HS-5 (cell line): ENCODE data around the gene DCD.
"Not testable (repeated sequence)": the region's sequence is repeated elsewhere in the genome, so short reads cannot be mapped to it uniquely, and the experiment has no call there.

ENCODE experiments used
- DNase-seq: peaks from one replicate; pipeline ENCODE4 v3.0.0-alpha.2; 2012; ENCODE audit warnings: low read depth

Gene DCD

DNA sequence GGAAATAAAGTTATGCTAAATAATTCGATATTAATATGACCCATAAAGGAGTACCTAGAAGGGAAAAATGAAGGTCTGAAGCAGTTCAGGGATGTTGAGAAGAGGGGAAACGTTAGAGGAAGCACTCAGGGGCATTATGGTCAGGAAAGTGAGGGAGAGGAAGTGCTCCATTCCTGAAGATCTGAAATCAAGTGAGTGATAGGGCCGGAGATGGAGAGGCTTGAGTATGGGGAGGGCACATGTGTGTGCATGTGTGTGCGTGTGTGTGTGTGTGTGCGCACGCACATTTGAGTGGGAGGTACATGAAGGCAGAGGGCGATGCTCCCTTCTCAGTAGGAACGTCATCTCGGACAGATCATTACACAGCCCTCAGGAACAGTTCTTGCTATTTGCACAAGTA is 4.9 kb upstream of the DCD start:
- no peak for DNase-seq

DNA sequence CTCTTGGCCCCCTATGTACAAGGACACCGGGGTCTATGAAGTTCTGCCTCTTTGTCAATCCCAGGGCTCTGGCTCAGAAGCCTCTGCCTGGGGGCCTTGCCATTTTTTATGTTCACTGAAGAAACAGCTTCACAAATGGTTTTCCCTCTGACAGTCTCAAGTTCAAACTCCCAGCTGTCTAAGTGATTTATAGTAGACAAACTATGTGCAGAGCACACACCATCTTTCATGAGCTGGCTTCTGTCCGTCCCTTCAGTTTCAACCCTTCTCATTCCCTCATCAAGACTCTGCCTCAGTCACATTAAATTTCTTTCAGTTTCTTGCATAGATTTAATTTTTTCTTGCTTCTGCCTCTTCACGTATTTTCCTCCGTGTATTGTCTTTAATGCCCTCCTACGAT is 2.7 kb upstream of the DCD start:
- DNase-seq = no peak

DNA sequence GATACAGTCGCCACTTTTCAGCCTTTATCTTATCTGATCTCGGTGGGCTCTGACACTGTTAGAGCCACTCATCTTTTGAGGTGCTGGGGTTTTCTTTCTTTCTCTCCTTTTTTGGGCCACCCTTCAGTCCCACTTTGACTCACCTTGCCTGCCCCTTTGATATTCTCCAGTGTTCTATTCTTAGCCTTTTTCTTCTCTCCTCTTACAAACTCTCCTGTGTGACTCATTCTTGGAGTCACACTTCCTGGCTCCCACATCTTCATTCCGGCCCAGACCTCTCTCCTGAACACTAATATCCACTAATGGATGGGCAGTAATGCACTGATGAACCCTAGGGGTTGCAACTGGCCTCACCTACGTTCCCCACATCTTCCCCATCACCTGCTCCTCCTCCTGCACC is 2.2 kb upstream of the DCD start:
- DNase-seq = no peak

DNA sequence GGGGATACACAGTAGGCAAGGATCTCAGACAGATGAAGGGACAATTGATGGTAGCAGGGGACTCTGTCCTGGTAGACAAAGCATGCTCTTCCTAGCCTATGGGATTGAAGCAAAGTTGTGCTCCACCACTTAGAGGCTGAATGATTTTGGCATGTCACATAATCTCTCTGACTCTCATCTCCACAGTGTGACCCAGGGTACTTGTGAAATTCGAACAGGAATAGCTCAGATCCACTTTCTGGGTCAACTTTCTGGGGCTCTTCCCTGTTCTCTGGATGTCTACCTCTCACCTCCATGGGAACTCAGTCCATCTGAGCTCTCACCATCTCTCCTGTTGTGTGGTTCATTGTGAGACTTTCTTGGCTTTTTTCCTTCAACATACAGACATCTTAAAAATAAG is 1.7 kb upstream of the DCD start:
- no peak for DNase-seq

DNA sequence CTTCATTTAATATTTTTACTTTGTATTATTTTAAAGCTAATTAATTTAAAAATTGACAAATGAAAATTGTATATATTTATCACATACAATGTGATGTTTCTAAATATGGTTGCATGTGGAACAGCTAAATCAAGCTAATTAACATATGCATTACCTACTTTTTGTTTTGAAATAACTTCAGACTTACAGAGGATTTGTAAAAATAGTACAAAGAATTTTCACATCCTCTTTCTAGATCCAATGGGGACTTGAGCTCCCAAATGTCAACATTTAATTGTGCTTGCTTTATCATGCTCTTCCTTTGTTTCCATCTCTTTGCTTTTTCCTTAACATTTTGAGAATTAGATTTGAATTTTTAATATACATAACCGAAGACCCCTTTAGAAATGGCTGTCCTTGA is 6.6 kb downstream of the DCD start:
- DNase-seq = no peak

DNA sequence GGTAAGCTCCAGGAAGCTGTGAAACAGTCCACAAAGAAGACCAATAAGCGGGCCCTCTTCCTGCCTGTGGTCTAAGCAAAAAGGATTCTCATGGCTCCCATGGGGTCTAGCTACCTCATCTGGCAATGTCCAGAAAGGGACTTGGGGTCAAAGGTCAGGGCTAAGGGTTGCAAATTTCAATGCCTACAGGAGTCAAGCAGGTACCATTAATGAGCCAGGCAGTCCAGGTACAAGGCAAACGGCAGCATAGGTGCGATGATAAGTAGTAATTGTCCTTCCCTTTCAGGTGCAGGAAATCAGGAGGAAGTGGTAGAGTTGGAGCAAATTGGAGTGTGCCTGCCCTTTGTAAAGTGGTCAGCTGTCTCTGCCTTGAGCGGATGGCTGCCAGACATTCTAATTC is 7.1 kb downstream of the DCD start:
- DNase-seq = no peak

DNA sequence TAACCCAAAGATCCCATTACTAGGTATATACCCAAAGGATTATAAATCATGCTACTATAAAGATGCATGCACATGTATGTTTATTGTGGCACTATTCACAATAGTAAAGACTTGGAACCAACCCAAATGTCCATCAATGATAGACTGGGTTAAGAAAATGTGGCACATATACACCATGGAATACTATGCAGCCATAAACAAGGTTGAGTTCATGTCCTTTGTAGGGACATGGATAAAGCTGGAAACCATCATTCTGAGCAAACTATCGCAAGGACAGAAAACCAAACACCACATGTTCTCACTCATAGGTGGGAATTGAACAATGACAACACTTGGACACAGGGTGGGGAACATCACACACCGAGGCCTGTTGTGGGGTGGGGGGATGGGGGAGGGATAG is 9.1 kb downstream of the DCD start:
- not testable (repeated sequence) for DNase-seq

DNA sequence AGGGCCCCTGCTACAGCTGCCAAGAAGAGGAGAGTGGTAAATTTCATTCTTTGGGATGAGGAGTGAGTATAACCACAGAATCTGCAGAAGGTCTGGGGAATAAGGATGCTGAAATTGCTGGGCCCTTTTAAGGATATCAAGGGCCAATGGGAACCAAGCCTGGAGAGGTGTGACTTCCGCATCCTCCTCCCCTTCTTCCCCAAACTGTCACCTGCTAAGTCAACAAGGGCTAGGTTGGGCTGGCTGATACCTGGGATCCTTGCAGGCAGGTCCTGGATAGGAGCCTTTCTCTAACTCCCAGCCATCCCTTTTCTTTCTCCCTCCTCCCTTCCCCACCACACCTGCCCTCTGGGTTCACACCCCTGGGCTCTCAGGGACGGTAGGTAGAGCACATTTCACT is 13.4 kb downstream of the DCD start, which contains the start of gene LACRT:
TSS of gene LACRT (minus strand) at position 101 of the 400 bp plus-strand sequence. CDS start at position 47, 54 bp downstream.
- no peak for DNase-seq

DNA sequence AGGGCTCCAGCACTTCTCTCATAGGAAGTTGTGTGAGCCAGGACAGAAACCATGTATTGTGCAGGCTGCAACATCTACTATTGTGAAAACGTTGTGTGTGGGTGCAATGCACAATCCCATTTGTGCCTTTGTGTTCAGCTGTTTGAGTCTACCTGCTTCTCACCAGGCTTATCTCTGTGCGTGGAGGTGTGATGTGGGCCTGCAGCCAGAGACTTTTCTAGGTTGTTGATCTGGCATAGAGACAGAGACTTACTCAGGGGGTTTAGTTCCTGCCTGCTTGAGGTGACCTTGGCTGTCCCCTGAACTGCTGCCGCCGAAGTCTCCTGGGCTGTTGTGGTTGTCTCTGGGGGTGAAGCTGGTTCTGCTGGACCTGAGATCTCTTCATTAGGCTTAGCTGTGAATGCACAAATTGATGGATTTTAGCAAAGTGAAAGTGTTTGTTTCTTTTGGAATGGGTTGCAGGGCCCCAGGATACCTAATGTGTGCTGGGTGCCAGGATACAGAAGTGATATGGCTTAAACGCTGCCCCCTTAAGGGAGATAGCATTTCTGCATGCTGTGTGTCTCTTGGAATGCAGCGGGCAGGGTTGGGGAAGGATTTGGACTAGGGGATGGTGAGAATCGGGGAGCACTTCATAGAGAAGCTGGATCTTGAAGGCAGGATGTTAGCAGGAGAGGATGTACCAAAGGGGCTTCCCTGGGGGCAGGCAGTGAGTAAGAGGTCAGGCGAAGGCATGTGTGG is 16.0 kb downstream of the DCD start:
- DNase-seq = no peak

DNA sequence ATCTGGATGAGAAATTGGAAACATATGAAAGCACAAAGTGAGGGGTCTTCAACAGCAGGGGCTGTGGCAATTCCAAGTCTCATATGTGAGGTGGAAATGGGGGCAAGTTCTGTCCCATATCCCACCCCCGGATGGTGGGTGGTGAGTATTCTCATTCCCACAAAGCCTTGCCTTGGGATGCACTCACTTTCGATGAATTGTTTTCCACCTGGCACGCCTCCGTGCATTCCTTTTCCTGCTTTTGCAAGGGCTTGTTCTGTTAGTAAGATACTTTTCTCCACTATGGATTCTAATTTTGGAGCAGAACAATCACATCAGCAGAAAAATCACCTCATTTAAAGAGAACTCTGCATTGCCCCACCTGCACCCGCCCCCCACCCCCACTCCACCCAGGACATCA is 16.6 kb downstream of the DCD start:
- no peak for DNase-seq

DNA sequence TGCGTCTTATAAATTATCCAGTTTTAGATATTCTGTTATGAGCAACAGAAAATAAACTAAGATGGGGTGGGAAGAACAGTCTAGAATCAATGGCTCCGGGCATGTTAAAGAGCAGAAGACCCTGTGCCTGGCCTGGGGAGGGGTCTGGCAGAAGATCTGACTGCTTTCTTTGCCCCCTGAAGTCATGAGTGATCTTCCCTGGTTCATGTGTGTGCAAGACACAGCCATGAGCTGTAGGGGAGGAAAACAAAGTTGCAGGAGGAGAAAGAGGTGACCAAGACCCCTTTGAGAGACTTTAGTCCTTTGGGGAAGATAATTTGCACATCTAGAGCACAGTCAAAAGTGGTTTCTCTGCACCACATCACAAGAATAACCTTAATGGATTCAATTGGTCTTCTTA is 18.2 kb downstream of the DCD start:
- no peak for DNase-seq

DNA sequence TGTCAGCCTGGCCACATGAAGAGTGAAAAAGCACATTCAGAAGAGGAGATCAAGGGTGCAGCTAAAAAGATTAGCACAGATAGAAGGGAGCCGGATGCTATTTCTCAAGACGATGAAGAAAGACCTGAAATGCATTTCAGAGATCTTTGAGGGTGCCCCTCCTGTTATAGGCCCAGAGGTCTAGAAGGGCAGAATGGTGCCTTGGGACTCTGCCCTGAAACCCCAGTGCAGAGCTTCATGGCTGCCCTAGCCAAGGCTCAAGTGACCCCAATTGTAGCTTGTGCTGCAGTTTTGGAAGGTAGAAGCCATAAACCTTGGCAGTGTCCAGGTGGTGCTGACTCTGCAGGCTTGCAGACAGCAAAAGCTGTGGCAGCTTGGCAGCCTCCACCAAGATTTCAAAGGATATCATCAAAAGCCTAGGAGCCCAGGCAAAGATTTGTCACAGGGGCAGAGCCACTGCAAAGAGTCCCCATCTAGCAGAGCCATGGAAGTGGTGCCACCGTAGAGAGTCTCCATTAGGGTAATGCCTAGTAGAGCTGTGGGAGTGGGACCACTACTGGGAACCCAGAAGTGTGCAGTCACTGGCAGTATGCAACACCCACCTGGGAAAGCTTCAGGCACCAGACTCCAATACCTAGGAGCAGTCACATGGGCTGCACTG is 19.8 kb downstream of the DCD start:
- DNase-seq = no peak

DNA sequence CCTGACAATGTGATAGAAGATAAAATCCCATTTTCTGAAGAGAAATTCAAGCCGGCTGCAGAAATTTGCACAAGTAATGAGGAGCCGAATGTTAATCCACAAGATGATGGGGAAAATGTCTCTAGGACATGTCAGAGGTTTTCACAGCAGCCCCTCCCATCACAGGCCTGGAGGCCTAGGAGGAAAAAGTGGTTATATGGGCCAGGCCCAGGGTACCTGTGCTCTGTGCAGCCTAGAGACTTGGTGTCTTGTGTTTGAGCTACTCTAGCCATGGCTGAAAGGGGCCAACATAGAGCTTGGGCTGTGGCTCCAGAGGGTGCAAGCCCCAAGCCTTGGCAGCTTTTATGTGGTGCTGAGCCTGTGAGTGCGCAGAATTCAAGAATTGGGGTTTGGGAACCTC is 20.9 kb downstream of the DCD start:
- no peak for DNase-seq

DNA sequence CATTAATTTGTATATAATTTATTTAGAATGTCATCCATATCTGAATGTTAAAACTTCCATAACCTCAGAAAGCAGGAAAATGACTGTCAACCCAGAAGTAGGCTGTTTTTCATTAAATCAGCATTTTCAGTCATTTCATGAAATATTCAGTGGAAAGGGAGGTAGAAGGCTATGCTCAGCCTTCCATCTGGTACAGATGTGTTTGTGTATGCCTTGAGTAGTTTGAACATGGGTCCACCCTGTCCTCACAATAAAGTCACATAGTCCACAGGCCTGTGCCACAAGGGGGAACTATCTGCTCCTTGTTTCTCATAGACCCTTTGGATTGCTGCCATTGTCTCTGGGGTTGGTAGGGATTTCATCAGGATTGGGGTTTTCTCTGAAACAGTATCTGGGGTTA is 22.6 kb downstream of the DCD start:
- DNase-seq = no peak

DNA sequence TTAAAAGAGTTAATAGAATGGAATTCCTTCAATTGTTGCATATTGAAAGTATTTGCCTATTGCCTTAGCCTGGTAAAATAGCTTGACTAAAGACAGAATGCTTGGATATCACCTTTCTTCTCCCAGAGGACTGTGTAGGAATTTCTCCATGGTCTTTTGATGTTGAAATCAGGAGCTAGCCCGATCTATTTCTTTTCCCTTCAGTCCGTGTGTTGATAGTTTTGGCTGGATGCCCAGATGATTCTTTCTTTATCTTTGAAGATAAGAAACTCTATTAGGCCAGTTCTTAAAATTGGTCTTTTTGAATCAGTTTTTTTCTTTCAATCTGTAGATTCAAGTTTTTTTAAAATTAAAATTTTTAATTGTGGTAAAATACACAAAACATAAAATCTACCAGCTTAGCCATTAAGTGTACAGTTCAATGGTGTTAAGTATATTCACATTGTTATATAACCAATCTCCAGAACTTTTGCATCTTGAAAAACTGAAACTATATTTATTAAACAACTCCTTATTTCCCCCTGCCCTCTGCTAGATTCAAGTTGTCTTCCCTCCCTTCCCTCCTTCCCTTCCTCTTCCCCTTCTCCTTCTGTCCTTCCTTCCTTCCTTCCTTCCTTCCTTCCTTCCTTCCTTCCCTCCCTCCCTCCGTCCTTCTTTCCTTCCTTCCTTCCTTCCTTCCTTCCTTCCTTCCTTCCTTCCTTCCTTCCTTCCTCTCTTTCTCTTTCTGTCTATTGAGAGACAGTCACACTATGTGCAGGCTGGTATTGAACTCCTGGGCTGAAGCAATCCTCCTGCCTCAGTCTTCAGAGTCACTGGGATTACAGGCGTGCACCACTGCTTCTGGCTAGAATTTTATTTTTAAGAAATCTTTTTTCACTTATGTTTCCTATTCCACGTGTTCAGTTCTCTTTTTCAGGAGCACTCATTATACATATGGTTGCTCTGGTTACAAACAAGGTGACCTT is 23.6 kb downstream of the DCD start:
- no peak for DNase-seq

DNA sequence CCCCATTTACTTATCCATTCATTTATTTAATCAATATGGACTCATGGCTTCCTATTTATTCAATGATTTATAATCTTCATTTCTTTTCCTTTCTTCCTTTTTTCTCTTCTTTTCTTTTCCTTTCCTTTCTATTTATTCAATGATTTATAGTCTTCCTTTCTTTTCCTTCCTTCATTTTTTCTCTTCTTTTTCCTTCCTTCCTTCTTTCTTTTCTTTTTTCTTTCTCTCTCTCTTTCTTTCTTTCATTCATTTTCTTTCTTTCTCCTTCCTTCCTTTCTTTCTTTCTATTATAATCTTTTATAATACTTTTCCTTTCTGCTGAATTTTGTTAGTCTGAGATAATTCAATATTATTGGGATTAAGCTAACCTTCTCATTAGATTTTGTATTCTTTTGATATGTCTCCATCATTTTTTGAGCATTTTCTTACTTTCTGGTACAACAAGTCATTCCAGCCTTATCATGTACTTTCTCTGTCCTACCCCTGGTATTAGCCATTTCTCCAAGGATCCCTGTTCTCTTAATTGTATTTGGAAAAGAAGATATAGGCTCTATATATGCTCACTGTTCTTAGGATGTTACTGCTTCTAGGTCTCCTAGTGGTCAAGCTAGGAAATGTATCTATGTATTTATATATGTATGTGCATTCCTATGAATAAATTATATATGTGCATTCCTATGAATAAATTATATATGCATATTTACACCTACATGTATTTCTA is 25.5 kb downstream of the DCD start:
- DNase-seq = no peak

DNA sequence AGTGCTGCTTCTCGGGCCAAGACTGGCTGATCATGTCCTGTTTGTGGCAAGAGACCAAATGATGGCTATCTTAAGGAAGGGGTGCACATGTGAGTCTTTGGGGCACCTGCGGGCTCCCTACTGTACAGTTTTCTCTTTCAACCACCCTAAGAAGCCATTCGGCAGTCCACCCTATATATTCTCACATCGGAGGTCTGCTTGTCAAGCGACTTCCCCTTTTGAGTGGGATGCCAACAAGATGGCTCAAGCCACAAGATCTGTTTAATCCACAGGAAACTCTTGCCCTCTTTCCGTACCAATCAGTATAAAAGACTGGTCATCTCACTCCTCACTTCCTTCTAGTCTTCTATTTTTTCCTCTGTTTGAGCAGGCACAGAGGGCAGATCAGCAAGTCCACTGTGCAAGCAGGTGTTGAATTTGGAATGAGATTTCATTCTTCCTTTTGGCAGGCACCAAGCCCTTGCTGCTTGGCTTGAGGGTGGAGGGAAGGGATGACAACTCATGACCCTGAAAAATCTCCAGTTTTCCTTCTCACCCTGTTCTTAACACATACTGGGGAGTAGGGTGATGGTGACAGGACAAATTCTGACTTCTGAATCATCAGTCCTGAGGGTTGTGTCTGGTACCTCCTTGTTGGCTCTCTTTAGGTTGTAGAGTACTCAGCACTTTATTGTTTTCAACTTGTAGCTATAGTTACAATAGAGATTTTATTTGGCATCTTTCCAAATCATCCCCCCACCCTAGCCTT is 31.1 kb downstream of the DCD start:
- DNase-seq = no peak

DNA sequence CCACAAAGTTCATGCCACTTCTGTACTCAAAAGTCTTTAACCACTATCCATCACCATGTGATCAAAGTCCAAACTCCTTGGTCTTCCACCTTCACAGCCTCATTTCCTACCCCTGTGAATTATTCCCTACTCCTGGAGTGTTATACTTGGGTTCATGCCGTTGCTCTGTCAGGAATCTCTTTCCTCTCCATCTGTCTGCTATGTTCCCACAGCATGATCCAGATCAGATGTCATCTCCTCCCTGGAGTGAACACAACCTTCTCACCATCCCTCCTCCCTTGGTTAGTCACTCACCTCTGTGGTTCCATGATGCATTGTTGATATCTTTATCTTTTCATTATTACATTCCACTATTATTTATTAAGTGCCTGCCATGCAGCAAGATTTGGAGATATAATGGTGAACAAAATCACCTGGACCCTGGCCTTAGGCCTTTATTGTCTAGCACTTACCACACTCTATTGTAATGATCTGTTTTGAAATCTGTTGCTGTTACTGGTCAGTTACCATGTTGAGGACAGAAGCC is 35.9 kb downstream of the DCD start:
- no peak for DNase-seq

DNA sequence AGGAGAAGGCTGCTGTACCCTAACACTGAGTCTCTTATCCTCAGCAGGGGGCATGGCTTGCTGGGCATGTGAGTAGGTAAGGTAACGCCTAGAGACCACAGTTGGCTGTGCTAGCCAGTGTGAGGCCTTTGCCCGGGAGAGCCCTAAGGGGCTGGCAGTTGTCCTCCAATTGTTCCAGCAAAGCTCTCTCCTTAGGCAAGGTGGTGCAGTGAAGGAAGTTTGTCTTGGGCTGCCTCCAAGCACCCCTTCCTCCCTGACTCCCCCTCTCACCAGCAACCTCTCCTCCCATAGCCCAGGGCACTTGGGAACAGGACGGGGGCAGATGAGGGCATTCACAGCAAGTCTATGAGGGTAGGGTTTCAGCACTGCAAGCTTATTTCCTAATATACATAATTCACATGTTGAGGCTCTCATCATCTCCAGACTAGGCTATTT is 36.4 kb downstream of the DCD start:
- no peak for DNase-seq

DNA sequence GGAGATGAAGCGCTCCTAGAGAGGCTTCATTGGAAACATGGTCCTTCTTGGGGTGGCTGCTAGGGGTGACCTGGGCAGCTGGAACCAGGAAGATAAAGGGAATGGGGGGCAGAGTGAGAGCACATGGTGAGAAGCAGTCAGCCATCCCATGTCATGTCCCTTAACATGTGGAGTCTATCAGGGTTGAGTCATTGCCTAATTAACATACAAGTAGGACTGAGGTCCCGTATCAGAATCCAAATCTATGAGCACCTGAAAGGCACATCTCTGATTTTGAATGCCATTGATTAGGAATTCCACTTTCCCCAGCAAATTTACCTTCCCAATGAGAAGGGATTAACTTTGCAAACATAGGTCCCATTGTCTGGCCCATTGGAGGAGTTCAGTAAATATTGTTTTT is 39.4 kb downstream of the DCD start:
- DNase-seq = no peak

DNA sequence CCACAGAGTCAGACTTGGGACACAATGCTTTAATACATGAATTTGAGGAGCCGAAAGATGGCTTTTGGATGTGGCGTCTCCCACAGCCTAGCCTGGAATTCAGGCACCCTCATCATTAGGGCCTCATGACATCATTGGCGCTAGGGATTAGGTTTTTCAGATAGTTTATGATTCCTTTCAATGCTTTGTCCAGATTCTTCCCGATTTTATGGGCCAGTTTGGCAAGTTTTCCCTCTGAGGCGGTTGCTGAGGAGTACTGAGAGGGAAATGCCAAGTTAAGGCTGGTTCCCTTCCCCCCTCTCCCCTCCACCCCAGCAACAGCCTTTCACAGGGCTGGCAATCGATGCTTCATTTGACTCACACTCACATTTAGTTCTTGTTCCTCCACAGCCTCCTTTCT is 40.0 kb downstream of the DCD start:
- no peak for DNase-seq
